Measurements from ENCODE around the gene SLC4A2. TPM values are rescaled to one million over a fixed set of nuclear protein-coding genes. Genes with fewer than 3 reads are reported as not detected.

The SLC4A2 gene
- total RNA-seq, 5 donors from 2014 or later (not counting 1 experiment from before 2014, with no cell fraction given) = 52.0 to 91.5 (median 74.4) TPM

GRCh38 chr7:151104411-151105235 is 45.2 kb downstream of the SLC4A2 start:
- peaks cover 6% of the 10 kb centered on the region for H3K36me3 Mint-ChIP-seq
- Histone ChIP-seq H3K36me3 (ENCODE audit: control insufficient read depth in 2 of 2, extremely low read depth in 1 of 2, insufficient read depth in 1 of 2, low read length in 1 of 2) (peaks cover 0 to 3% of the 10 kb centered on the region in 2 donors), H3K4me3 (ENCODE audit: control insufficient read depth in 1 of 2, extremely low read depth in 1 of 2, low read length in 1 of 2) (no peak overlapping the region), H3K4me1 (ENCODE audit: control insufficient read depth in 1 of 2, extremely low read depth in 1 of 2, insufficient read depth in 2 of 2, low read length in 2 of 2) (no peaks in the 10 kb centered on the region), H3K27me3 (replicated peaks in 1 of 2; ENCODE audit: control insufficient read depth in 2 of 2, extremely low read depth in 1 of 2, insufficient read depth in 2 of 2, low read length in 1 of 2) (no peaks in the 10 kb centered on the region), H3K9me3 (no peaks in the 10 kb centered on the region), H3K27ac (ENCODE audit: low read length) (no peak overlapping the region)
- H3K4me1 Mint-ChIP-seq = no peaks in the 10 kb centered on the region
- ChIA-PET CTCF (interaction anchor here in 1 of 2 donors (0.6 kb wide), 2 partner anchors 111 to 445 kb away, joined by 3 to 4 read pairs; no protein-coding TSS in a partner anchor), POLR2A (interaction anchor here in 1 of 2 donors (0.7 kb wide), 1 partner anchor 1256 kb away, joined by 12 read pairs; no protein-coding TSS in a partner anchor)
- no peak for ATAC-seq (replicated peaks in 1 of 4)
- no peaks in the 10 kb centered on the region for H3K27me3 Mint-ChIP-seq
- no peak overlapping the region for H3K4me3 Mint-ChIP-seq
- H3K27ac Mint-ChIP-seq = no peak overlapping the region
- WGBS (ENCODE audit: insufficient coverage) = 83% methylated on average over 22 of the region's 23 CpGs
- H3K9me3 Mint-ChIP-seq = no peaks in the 10 kb centered on the region
- no peak for DNase-seq

- Histone ChIP-seq H3K4me3 (ENCODE audit: control insufficient read depth in 1 of 2, extremely low read depth in 1 of 2, low read length in 1 of 2) (no peak overlapping the region), H3K27me3 (replicated peaks in 1 of 2; ENCODE audit: control insufficient read depth in 2 of 2, extremely low read depth in 1 of 2, insufficient read depth in 2 of 2, low read length in 1 of 2) (peaks cover 0 to 6% of the 10 kb centered on the region in 2 experiments), H3K4me1 (ENCODE audit: control insufficient read depth in 1 of 2, extremely low read depth in 1 of 2, insufficient read depth in 2 of 2, low read length in 2 of 2) (peaks cover 2 to 7% of the 10 kb centered on the region in 2 experiments), H3K27ac (ENCODE audit: low read length) (no peak overlapping the region), H3K36me3 (ENCODE audit: control insufficient read depth in 2 of 2, extremely low read depth in 1 of 2, insufficient read depth in 1 of 2, low read length in 1 of 2) (peaks cover 0 to 3% of the 10 kb centered on the region in 2 donors), H3K9me3 (no peaks in the 10 kb centered on the region)
- Mint-ChIP-seq H3K36me3 (peaks cover 8% of the 10 kb centered on the region), H3K4me1 (peaks cover 2 to 6% (median 5%) of the 10 kb centered on the region in 3 donors), H3K4me3 (no peak overlapping the region), H3K27ac (no peak overlapping the region), H3K9me3 (no peaks in the 10 kb centered on the region), H3K27me3 (peaks cover 0 to 3% of the 10 kb centered on the region in 2 donors)
- CTCF ChIA-PET = no interaction called here
- DNase-seq (no peak), ATAC-seq (replicated peaks in 1 of 4) (no peak)
- POLR2A ChIA-PET = no interaction called here
- WGBS (ENCODE audit: insufficient coverage) = 79% methylated on average over 9 of the region's 10 CpGs
Measured at GRCh38 chr7:151107882-151108281, 48.5 kb downstream of the SLC4A2 start.

GRCh38 chr7:151109094-151110048 is 50.0 kb downstream of the SLC4A2 start:
- POLR2A ChIA-PET = interaction anchor here in 1 of 2 donors (0.6 kb wide), 1 partner anchor 200 kb away, joined by 3 read pairs; no protein-coding TSS in a partner anchor

GRCh38 chr7:151110236-151110940 is 51.0 kb downstream of the SLC4A2 start:
- peaks cover 0 to 22% of the 10 kb centered on the region in 2 experiments for H3K27me3 ChIP-seq (replicated peaks in 1 of 2; ENCODE audit: control insufficient read depth in 2 of 2, extremely low read depth in 1 of 2, insufficient read depth in 2 of 2, low read length in 1 of 2)
- ChIA-PET POLR2A (interaction anchor here in 1 of 2 donors (0.6 kb wide), 1 partner anchor 80 kb away, joined by 4 read pairs; no protein-coding TSS in a partner anchor), CTCF (interaction anchor here (0.6 to 2.0 kb wide), 14 partner anchors 13 to 212 kb away, joined by 3 to 15 read pairs (median 4); partner anchors contain the start of gene ABCB8 (in 1 of the 2))
- no peak overlapping the region for H3K4me3 ChIP-seq (ENCODE audit: control insufficient read depth in 1 of 2, extremely low read depth in 1 of 2, low read length in 1 of 2)
- Mint-ChIP-seq H3K27me3 (peaks cover 0 to 13% of the 10 kb centered on the region in 2 donors), H3K36me3 (peaks cover 5% of the 10 kb centered on the region), H3K9me3 (no peaks in the 10 kb centered on the region), H3K27ac (no peak overlapping the region), H3K4me1 (peaks cover 2 to 8% (median 6%) of the 10 kb centered on the region in 3 donors), H3K4me3 (no peak overlapping the region)
- WGBS (ENCODE audit: insufficient coverage) = 85% methylated on average over 10 of the region's 11 CpGs
- H3K9me3 ChIP-seq = no peaks in the 10 kb centered on the region
- DNase-seq = no peak
- H3K36me3 ChIP-seq (ENCODE audit: control insufficient read depth in 2 of 2, extremely low read depth in 1 of 2, insufficient read depth in 1 of 2, low read length in 1 of 2) = no peaks in the 10 kb centered on the region
- no peak overlapping the region for H3K27ac ChIP-seq (ENCODE audit: low read length)
- H3K4me1 ChIP-seq (ENCODE audit: control insufficient read depth in 1 of 2, extremely low read depth in 1 of 2, insufficient read depth in 2 of 2, low read length in 2 of 2) = peaks cover 2 to 10% of the 10 kb centered on the region in 2 experiments
- no peak for ATAC-seq (replicated peaks in 1 of 4)

More at GRCh38 chr7:151109094-151110048, 50.0 kb downstream of the SLC4A2 start:
- Histone ChIP-seq H3K36me3 (ENCODE audit: control insufficient read depth in 2 of 2, extremely low read depth in 1 of 2, insufficient read depth in 1 of 2, low read length in 1 of 2) (peaks cover 0 to 3% of the 10 kb centered on the region in 2 donors), H3K9me3 (no peaks in the 10 kb centered on the region), H3K27me3 (replicated peaks in 1 of 2; ENCODE audit: control insufficient read depth in 2 of 2, extremely low read depth in 1 of 2, insufficient read depth in 2 of 2, low read length in 1 of 2) (peaks cover 0 to 21% of the 10 kb centered on the region in 2 experiments), H3K4me3 (ENCODE audit: control insufficient read depth in 1 of 2, extremely low read depth in 1 of 2, low read length in 1 of 2) (no peak overlapping the region), H3K27ac (ENCODE audit: low read length) (no peak overlapping the region), H3K4me1 (ENCODE audit: control insufficient read depth in 1 of 2, extremely low read depth in 1 of 2, insufficient read depth in 2 of 2, low read length in 2 of 2) (peaks cover 2 to 10% of the 10 kb centered on the region in 2 experiments)
- Mint-ChIP-seq H3K4me1 (peaks cover 2 to 8% (median 6%) of the 10 kb centered on the region in 3 donors), H3K4me3 (no peak overlapping the region), H3K9me3 (no peaks in the 10 kb centered on the region), H3K27me3 (peaks cover 0 to 13% of the 10 kb centered on the region in 2 donors), H3K36me3 (peaks cover 7% of the 10 kb centered on the region), H3K27ac (no peak overlapping the region)
- no peak for DNase-seq
- CTCF ChIA-PET = interaction anchor here in 1 of 2 donors (0.6 to 2.0 kb wide), 5 partner anchors 97 to 211 kb away, joined by 4 to 15 read pairs (median 5); no protein-coding TSS in a partner anchor
- 83% methylated on average over 13 of the region's 15 CpGs for WGBS (ENCODE audit: insufficient coverage)
- no peak for ATAC-seq (replicated peaks in 1 of 4)

- DNase-seq = peak; percentile 36 to 85 (median 65)
- 32% methylated on average over 17 of the region's 20 CpGs for WGBS (ENCODE audit: insufficient coverage)
Measured at GRCh38 chr7:151110941-151111645, 51.7 kb downstream of the SLC4A2 start.

More at GRCh38 chr7:151110941-151111645, 51.7 kb downstream of the SLC4A2 start:
- H3K4me3 Mint-ChIP-seq = no peak overlapping the region
- peaks cover 0 to 13% of the 10 kb centered on the region in 2 donors for H3K27me3 Mint-ChIP-seq
- Histone ChIP-seq H3K4me3 (ENCODE audit: control insufficient read depth in 1 of 2, extremely low read depth in 1 of 2, low read length in 1 of 2) (no peak overlapping the region), H3K27ac (ENCODE audit: low read length) (no peak overlapping the region), H3K36me3 (ENCODE audit: control insufficient read depth in 2 of 2, extremely low read depth in 1 of 2, insufficient read depth in 1 of 2, low read length in 1 of 2) (no peaks in the 10 kb centered on the region), H3K9me3 (no peaks in the 10 kb centered on the region), H3K4me1 (ENCODE audit: control insufficient read depth in 1 of 2, extremely low read depth in 1 of 2, insufficient read depth in 2 of 2, low read length in 2 of 2) (peaks cover 2 to 17% of the 10 kb centered on the region in 2 experiments), H3K27me3 (replicated peaks in 1 of 2; ENCODE audit: control insufficient read depth in 2 of 2, extremely low read depth in 1 of 2, insufficient read depth in 2 of 2, low read length in 1 of 2) (peaks cover 0 to 27% of the 10 kb centered on the region in 2 experiments)
- no peak overlapping the region for H3K27ac Mint-ChIP-seq
- peaks cover 5% of the 10 kb centered on the region for H3K36me3 Mint-ChIP-seq
- ChIA-PET POLR2A (interaction anchor here in 1 of 2 donors (0.5 kb wide), 1 partner anchor 61 kb away, joined by 3 read pairs; no protein-coding TSS in a partner anchor), CTCF (interaction anchor here (0.6 to 2.0 kb wide), 15 partner anchors 13 to 224 kb away, joined by 3 to 15 read pairs (median 4); partner anchors contain the start of gene ABCB8 (in 1 of the 2))
- peak; percentile 63 to 78 (median 70) for ATAC-seq (replicated peaks in 1 of 4)
- H3K4me1 Mint-ChIP-seq = peaks cover 5 to 12% (median 6%) of the 10 kb centered on the region in 3 donors
- no peaks in the 10 kb centered on the region for H3K9me3 Mint-ChIP-seq
